ENCODE results near the gene PARVG. TPM values are rescaled to one million over a fixed set of nuclear protein-coding genes. Genes with fewer than 3 reads are reported as not detected.
A peak's percentile ranks its signal among the peaks of the same experiment; 100 is the strongest.

Gene PARVG
- total RNA-seq, 1 experiment from 2014 or later, result not detected

DNA sequence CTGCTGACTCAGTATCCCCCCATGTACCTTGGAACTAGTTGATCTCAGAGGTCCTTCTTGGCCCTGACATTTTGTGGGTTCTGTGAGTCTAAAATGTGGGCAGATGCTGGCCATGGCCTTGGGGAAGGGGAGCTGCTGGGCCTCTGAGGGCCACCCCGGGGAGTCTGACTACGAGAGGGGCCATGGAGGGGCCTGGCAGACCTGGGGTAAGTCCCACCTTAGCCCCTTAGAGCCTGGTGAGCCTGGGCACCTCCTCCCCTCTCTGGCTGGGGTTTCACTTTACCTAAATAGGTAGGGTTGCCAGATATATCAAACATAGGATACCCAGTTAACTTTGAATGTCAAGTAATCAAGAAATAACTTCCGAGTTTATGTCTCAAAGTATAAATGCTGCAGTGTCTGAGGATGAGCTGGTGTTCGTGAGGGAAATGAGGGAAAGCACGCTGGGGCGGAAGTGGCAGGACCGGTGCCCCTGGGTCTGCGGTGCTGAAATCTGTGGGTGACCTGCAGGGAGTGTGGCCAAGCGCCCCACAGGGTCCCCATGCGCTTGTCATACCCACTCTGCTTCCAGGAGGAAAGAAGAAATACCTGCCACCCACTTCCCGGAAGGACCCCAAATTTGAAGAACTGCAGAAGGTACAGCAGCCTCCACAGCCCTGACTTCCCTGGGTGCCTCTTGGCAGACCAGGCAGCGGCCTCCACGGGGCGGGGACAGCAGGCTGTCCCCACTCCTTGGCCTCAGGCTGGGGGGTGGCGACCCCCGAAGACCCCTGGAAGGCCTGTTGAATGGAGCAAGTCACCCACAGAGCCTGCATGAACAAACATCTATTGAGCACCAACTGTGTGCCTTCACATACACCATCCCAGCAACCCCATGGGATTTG is 4.8 kb downstream of the PARVG start:
- no peaks in the 10 kb centered on the region for H3K27me3 ChIP-seq
- no peak for DNase-seq
- H3K9me3 ChIP-seq, result no peaks in the 10 kb centered on the region
- no peaks in the 10 kb centered on the region for H3K36me3 ChIP-seq
- no peak overlapping the region for H3K4me3 ChIP-seq

DNA sequence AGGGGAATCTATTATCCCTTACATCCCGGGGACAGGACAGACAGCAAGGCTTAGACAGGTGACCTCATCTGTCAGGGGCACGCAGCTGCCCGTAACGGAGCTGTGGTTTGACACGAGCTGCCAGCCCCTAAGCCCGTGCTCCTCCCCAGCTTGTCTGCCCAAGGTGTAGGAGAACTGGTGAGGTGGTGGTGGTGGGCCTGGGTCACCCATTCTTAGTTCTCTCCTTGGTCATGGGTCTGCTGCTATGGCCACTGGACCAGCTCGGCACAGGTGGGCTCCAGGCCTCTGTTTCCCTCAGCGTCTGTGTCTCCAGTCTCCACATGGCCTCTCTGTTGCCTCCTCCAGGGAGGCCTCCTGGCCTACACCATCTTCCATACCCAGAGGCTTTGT is 5.4 kb downstream of the PARVG start:
- H3K4me3 ChIP-seq, result no peak overlapping the region
- no peaks in the 10 kb centered on the region for H3K27me3 ChIP-seq
- no peaks in the 10 kb centered on the region for H3K36me3 ChIP-seq
- H3K9me3 ChIP-seq, result no peaks in the 10 kb centered on the region
- no peak for DNase-seq

DNA sequence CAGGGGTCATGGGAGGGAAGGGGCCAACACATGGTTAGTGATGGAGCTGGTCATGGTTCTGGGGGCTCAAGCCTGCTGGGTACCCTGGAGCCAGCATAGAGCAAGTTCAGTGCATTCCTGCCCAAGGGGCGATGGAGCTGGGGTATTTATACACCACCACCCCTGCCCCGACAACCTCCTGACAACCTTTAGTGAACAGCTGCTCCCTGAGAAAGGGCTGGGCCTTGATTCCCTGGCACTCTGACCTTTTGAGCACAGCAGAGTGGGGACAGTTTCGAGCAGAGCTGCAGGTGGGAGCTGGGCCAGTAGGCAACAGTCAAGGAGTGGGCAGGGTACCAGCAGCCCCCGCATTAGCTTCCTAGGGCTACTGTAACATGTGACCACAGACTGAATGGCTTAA is 6.0 kb downstream of the PARVG start:
- no peak overlapping the region for H3K4me3 ChIP-seq
- H3K36me3 ChIP-seq, result no peaks in the 10 kb centered on the region
- no peaks in the 10 kb centered on the region for H3K9me3 ChIP-seq
- H3K27me3 ChIP-seq, result no peaks in the 10 kb centered on the region
- DNase-seq, result no peak

DNA sequence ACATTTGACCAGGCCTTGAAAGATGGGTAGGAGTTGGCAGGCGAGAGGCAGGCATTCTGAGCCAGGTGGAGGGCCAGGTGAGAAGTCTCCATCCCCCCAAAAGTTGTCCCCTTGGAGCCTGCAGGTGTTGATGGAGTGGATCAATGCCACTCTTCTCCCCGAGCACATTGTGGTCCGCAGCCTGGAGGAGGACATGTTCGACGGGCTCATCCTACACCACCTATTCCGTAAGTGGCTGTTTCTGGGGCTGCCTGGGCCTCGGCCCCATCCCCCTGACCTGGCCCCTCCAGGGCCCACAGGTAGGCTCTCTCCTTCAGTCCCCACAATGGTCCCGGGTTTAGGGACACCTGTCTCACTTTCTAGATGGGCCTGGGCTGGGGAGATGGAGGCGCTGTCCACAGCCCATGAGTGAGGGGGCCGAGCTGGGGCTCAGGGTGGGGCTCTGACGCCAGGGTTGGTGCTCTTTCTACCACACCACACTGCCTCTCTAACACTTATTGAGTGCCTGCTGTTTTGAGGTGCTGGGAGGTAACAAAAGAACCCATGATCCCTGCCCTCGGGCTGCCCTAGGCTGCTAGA is 7.0 kb downstream of the PARVG start:
- Histone ChIP-seq H3K27me3 (no peaks in the 10 kb centered on the region), H3K9me3 (no peaks in the 10 kb centered on the region), H3K4me3 (no peak overlapping the region), H3K36me3 (no peaks in the 10 kb centered on the region)
- no peak for DNase-seq

DNA sequence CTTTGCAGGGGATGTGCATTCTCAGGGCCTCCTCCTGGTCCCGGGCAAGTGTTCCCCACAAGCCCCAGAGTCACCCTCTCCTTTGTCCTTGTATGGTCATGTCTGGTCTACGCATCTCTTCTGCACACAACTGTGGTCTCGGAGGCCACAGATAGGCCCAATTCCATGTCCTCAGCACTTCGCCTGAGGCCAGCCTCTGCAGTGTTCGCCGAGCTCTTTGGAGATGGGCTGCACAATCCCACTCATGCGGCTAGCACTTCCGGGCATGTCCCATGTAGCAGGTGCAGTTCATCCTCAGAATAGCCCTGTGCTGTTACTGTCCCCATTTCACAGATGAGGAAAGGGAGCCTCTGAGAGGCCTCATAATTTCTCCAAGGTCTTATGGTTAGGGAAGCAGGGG is 7.6 kb downstream of the PARVG start:
- Histone ChIP-seq H3K4me3 (no peak overlapping the region), H3K36me3 (no peaks in the 10 kb centered on the region), H3K27me3 (no peaks in the 10 kb centered on the region), H3K9me3 (no peaks in the 10 kb centered on the region)
- no peak for DNase-seq

DNA sequence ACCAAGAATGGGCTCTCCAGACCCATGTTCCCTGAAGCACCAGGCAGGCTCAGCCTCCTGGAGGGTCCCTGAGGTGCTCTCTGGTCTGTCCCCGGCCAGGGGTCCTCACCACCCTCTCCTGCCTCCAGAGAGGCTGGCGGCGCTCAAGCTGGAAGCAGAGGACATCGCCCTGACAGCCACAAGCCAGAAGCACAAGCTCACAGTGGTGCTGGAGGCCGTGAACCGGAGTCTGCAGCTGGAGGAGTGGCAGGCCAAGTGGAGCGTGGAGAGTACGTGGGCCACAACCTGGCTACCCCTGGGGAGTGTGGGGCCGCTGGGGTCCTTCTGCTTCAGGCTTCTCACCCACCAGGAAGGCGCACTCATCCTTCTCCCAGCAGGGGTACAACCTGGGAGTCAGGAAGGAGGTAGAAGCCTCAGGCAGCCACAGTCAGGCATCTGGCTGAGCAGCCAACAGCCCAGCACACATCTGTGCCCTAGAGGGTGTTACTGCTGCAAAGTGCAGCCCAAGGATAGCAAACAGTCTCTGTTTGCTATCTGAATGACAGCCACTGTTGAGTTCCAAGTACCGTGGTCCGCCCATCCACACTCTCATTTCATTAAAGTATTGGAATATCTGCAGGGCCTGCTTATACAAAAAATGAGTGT is 8.4 kb downstream of the PARVG start:
- DNase-seq, result no peak
- no peak overlapping the region for H3K4me3 ChIP-seq
- no peaks in the 10 kb centered on the region for H3K36me3 ChIP-seq
- H3K27me3 ChIP-seq, result no peaks in the 10 kb centered on the region
- H3K9me3 ChIP-seq, result no peaks in the 10 kb centered on the region

DNA sequence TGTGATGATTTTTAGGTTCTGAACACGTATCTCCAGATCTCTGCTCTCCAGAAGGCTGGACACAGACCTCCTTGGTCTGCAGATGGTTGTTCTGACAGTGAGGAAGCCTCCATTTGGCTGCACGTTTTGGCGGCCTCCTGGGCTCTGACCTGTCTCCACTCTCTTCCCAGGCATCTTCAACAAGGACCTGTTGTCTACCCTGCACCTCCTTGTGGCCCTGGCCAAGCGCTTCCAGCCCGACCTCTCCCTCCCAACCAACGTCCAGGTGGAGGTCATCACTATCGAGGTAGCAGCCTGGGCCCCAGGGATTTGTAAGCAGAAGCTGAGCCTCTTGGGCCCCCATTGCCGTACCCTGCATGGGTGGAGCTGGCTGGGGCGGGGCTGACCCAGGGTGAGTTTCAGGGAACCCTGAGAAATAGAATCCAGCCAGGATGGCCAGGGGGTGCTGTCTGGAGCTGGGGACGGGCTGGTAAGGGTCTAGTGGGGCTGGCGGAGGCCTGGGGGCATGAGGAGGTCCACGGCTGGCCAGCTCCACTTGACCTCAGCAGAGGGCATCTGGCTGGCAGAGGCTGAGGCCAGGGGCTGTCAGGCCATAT is 9.8 kb downstream of the PARVG start:
- H3K36me3 ChIP-seq, result no peaks in the 10 kb centered on the region
- DNase-seq, result no peak
- H3K9me3 ChIP-seq, result no peaks in the 10 kb centered on the region
- H3K27me3 ChIP-seq, result no peaks in the 10 kb centered on the region
- no peak overlapping the region for H3K4me3 ChIP-seq

DNA sequence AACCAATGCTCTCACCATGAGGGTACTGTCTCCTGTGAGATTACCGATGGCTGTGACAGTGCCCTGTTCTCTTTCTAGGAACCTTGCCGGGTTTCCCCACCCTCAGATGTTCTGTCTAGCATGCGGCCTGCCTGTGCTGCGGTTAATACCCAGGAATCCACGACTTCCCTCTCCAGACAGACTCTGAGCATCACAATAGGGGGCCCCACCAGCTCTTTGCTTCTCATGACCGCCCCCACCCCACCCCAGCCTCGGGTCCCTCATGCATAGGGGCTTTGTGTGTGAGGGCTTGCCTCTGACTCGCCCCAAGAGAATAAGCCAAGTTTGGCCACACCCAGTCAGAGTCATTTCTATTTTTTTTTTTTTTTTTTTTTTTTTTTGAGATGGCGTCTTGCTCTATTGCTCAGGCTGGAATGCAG is 10.3 kb downstream of the PARVG start:
- Histone ChIP-seq H3K27me3 (no peaks in the 10 kb centered on the region), H3K4me3 (no peak overlapping the region), H3K9me3 (no peaks in the 10 kb centered on the region), H3K36me3 (no peaks in the 10 kb centered on the region)
- peak; percentile 39 for DNase-seq

DNA sequence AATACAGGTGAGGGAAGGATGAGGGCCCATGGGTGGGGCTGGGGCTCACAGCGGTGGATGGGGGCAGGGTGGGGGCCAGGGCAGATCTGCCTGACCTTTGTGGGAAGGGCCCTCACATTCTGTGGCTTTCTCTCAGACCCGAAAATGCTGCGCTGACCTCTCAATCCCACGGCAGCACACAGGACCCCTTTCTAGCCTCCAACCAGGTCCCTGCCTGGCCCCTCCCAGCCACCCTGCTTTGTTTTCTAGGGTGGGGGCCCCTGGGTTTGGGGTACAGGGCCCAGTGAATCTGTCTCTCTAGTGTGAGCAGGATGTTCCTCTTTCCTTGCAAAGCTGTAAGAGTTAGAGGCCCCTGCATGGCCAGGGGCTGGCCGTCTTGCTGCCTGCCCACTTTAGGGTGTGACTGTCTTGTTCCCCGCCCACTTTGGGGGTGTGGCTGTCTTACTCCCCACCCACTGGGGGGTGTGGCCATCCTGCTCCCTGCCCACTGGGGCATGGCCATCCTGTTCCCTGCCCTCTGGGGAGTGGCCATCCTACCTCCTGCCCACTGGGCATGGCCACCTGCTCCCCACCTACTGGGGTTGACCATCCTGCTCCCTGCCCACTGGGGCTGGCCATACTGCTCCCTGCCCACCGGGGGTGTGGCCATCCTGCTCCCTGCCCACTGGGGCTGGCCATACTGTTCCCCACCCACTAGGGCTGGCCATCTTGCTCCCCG is 11.5 kb downstream of the PARVG start:
- H3K27me3 ChIP-seq, result no peaks in the 10 kb centered on the region
- no peaks in the 10 kb centered on the region for H3K36me3 ChIP-seq
- no peaks in the 10 kb centered on the region for H3K9me3 ChIP-seq
- peak; percentile 57 for DNase-seq
- no peak overlapping the region for H3K4me3 ChIP-seq

DNA sequence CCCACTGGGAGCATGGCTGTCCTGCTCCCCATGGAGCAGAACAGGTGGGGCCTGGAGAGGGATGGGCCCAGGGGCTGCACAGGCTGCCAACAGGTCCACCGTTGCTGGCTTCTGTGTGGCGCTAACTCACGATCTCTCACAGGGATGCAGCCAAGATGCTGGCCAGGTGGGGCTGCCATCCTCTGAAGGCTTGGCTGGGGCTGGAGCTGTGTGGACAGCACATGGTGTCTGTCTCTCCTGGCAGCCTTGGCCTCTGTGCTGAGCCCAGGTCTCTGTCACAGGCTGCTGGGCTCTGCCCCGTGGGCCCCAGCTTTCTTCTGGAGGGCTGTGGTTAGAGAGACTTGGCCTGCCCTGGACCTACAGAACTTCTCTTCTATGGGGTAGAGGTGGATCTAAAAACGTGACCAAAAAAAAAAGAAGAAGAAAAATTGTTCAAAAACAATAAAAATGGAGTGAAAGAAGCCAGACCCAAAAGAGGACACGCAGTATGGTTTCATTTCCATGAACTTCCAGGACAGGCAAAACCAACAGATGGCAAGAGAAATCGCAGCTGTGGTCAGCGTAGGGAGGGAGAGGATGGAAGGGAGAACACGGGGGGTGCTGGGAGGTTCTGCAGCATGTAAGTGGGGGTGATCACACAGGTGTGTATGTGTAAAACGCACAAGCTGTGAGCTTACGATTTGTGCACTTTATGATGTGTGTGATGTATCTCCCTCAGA is 12.2 kb downstream of the PARVG start:
- Histone ChIP-seq H3K9me3 (no peaks in the 10 kb centered on the region), H3K27me3 (no peaks in the 10 kb centered on the region), H3K4me3 (no peak overlapping the region), H3K36me3 (no peaks in the 10 kb centered on the region)
- no peak for DNase-seq

DNA sequence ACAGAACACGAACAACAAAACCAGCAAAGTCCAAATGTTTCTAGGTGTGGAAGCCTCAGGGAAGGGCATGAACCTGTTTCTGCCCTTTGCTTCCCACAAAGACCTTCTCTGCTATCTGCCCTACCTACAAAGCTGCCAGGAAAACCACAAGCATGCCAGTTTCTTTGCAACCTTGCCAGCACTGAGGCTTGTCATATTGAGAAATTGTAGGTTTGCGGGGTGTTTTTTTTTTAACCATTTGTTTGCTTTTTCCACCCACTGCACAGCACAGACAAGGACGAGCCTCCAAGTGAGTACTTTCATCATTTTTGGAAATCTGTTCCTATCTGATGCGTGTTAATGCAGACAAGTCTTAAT is 12.8 kb downstream of the PARVG start:
- H3K9me3 ChIP-seq, result no peaks in the 10 kb centered on the region
- no peaks in the 10 kb centered on the region for H3K27me3 ChIP-seq
- no peaks in the 10 kb centered on the region for H3K36me3 ChIP-seq
- DNase-seq, result no peak
- no peak overlapping the region for H3K4me3 ChIP-seq

DNA sequence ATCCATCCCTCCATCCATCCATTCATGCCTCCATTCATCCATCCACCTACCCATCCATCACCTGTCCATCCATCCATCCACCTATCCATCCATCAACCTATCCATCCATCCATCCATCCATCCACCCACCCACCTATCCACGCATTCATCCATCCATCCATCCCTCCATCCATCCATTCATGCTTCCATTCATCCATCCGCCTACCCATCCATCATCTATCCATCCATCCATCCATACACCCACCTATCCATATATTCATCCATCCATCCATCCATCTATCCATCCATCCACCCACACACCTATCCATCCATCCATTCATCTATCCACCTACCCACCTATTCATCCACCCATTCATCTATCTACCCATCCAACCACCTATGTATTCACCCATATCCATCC is 13.8 kb downstream of the PARVG start:
- no peak for DNase-seq
- Histone ChIP-seq H3K4me3 (no peak overlapping the region), H3K9me3 (no peaks in the 10 kb centered on the region), H3K27me3 (no peaks in the 10 kb centered on the region), H3K36me3 (no peaks in the 10 kb centered on the region)

DNA sequence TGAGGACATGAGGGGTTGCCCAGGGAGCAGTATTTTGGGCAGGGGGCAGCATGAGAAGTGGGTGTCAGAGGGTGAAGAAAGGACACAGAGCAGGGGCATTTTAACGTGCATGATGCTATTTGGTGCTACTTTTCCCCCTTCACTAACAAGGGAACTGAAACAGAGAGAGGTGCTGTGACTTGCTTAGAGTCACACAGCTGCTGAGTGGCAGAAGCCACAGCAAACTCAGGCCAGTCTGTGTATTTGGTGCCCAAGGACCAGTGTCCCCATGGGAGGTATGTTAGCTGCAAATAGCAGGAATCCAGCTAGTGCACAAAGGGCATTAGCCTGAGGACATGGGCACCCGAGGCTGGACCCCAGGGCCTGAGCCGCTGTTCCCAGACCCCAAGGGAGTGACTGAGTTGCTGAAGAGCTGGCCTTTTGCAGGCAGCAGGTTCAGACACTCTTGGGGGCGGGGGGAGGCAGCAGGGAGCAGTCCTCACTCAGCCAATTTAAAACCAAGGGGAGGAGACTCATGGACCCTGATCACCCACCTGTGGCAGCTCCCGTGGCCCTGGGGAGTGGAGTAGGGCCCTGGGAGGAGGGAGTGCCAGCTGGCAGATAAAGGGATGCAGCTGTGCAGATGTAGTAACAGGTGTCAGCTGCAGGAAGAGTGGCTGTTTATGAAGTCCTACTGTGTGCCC is 14.6 kb downstream of the PARVG start:
- Histone ChIP-seq H3K9me3 (no peaks in the 10 kb centered on the region), H3K36me3 (no peaks in the 10 kb centered on the region), H3K4me3 (no peak overlapping the region), H3K27me3 (no peaks in the 10 kb centered on the region)
- DNase-seq, result no peak

DNA sequence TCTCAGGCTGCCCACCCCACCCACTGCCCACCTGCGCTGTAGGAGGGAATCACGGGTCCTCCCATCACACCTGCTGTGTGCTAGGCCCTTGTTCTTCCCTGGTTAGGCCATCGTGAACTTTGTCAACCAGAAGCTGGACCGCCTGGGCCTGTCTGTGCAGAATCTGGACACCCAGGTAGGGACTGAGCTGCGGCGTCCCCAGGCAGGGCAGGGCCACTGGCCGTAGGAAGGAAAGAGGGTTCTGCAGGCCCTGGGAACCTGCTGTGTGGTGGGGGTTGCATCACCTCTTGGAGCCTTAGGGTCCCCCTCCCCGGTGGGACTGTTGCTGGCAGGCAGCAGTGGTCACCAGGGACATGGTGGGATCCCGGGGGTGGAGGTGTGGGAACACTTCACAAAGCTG is 15.5 kb downstream of the PARVG start:
- DNase-seq, result no peak
- no peaks in the 10 kb centered on the region for H3K36me3 ChIP-seq

DNA sequence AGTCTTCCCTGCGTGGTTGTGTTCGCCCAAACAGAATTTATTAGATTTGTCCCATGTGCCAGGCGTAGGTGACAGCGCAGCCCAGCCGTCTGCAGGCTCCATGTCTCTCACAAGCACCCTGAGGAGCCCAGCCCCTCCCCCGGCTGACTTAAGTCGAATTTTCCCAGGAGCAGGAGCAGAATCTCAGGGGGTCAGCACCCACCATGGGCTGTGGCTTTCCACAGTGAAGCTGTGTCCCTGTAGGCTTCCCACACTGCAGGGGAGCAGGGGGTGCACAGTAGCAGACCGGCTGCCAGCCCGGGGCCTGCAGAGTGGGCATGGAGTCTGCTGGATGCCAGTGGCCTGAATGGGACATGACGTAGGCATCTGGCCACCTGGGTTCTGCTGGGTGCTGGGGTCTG is 16.0 kb downstream of the PARVG start:
- DNase-seq, result no peak
- Histone ChIP-seq H3K9me3 (no peaks in the 10 kb centered on the region), H3K36me3 (no peaks in the 10 kb centered on the region), H3K27me3 (no peaks in the 10 kb centered on the region), H3K4me3 (no peak overlapping the region)

More for the DNA sequence above, 15.5 kb downstream of the PARVG start:
- Histone ChIP-seq H3K9me3 (no peaks in the 10 kb centered on the region), H3K27me3 (no peaks in the 10 kb centered on the region), H3K4me3 (no peak overlapping the region)

DNA sequence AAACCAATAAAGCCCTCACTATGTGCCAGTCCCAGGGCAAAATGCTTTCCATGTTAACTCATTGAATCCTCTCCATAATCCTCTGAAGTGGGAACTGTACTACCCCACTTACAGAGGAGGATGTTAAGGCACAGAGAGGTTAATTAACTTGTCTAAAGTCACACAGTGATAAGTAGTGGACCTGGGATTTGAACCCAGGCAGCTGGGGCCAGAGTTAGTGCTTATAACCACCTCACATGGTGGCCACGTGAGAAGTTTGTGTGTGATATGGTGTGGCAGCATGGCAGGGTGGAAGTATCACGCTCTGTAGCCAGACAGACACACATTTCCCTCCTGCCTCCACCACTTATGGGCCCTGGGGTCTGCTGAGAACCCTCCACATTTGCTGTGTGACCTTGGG is 16.5 kb downstream of the PARVG start:
- H3K4me3 ChIP-seq, result no peak overlapping the region
- no peaks in the 10 kb centered on the region for H3K36me3 ChIP-seq

More for the DNA sequence above, 16.5 kb downstream of the PARVG start:
- no peak for DNase-seq
- H3K27me3 ChIP-seq, result no peaks in the 10 kb centered on the region
- no peaks in the 10 kb centered on the region for H3K9me3 ChIP-seq

Data from MG63 (cell line).